Measurements from ENCODE around the gene CPA3.

GRCh38 chr3:148938306-148938705 lies 73.2 kb downstream of the CPA3 start:
- TF ChIP-seq CTCF (IDR thresholded peaks at IDR 0.05; ENCODE audit: borderline replicate concordance, extremely low read depth, low read length, poor library complexity, severe bottlenecking) (no peak), EZH2 (IDR thresholded peaks at IDR 0.05; ENCODE audit: borderline replicate concordance, low read depth, low read length, severe bottlenecking) (no peak)
